ENCODE measurements around the gene SEC14L2. TPM values are rescaled to one million over a fixed set of nuclear protein-coding genes. Genes with fewer than 3 reads are reported as not detected.

Gene SEC14L2
- total RNA-seq, 1 donor from 2014 or later, result 14.5 TPM

- Histone ChIP-seq H3K9ac (ENCODE audit: low read length) (no peak overlapping the region), H3K4me1 (ENCODE audit: insufficient read depth, low read length) (no peaks in the 10 kb centered on the region), H3K27ac (ENCODE audit: low read depth, low read length) (no peak overlapping the region), H3K9me3 (ENCODE audit: insufficient read depth, low read depth, low read length) (no peaks in the 10 kb centered on the region), H3K79me2 (ENCODE audit: insufficient read depth, low read length) (peaks cover 71% of the 10 kb centered on the region), H2AFZ (ENCODE audit: low read depth, low read length) (no peak overlapping the region), H3K27me3 (ENCODE audit: insufficient read depth, low read length) (no peaks in the 10 kb centered on the region), H3K4me2 (ENCODE audit: low read length) (no peak overlapping the region), H3K4me3 (ENCODE audit: insufficient read depth, low read depth, low read length) (no peak overlapping the region), H3K36me3 (ENCODE audit: insufficient read depth, low read length) (peaks cover 64% of the 10 kb centered on the region), H4K20me1 (ENCODE audit: insufficient read depth, low read length) (peaks cover 89% of the 10 kb centered on the region)
- FAIRE-seq (no peak), DNase-seq (ENCODE audit: low read depth) (no peak)
- peaks cover 29% of the 10 kb centered on the region for H3K36me3 Mint-ChIP-seq (ENCODE audit: low read depth, unreplicated experiment)
- peaks cover 5% of the 10 kb centered on the region for H3K4me1 Mint-ChIP-seq (ENCODE audit: low read depth, unreplicated experiment)
- no peak overlapping the region for H3K4me3 Mint-ChIP-seq (ENCODE audit: unreplicated experiment)
- TF ChIP-seq CTCF (IDR thresholded peaks at IDR 0.05; ENCODE audit: insufficient read depth, low read depth, low read length) (no peak), EZH2 (IDR thresholded peaks at IDR 0.05; ENCODE audit: insufficient read depth, low read length) (no peak)
- no peaks in the 10 kb centered on the region for H3K9me3 Mint-ChIP-seq (ENCODE audit: unreplicated experiment)
- no peak overlapping the region for H3K27ac Mint-ChIP-seq (ENCODE audit: unreplicated experiment)
- H3K27me3 Mint-ChIP-seq (ENCODE audit: low read depth, unreplicated experiment), result no peaks in the 10 kb centered on the region
These were observed 48.4 kb upstream of the SEC14L2 start for GRCh38 chr22:30348404-30348803.

- DNase-seq (ENCODE audit: low read depth) (no peak), FAIRE-seq (no peak)
- H3K27me3 ChIP-seq (ENCODE audit: insufficient read depth, low read length), result no peaks in the 10 kb centered on the region
- H2AFZ ChIP-seq (ENCODE audit: low read depth, low read length), result no peak overlapping the region
- H3K4me3 ChIP-seq (ENCODE audit: insufficient read depth, low read depth, low read length), result no peak overlapping the region
- H4K20me1 ChIP-seq (ENCODE audit: insufficient read depth, low read length), result peaks cover 89% of the 10 kb centered on the region
- H3K9ac ChIP-seq (ENCODE audit: low read length), result no peak overlapping the region
- no peaks in the 10 kb centered on the region for H3K9me3 ChIP-seq (ENCODE audit: insufficient read depth, low read depth, low read length)
- no peak overlapping the region for H3K27ac Mint-ChIP-seq (ENCODE audit: unreplicated experiment)
- H3K36me3 ChIP-seq (ENCODE audit: insufficient read depth, low read length), result peaks cover 60% of the 10 kb centered on the region
- H3K27ac ChIP-seq (ENCODE audit: low read depth, low read length), result no peak overlapping the region
- peaks cover 29% of the 10 kb centered on the region for H3K36me3 Mint-ChIP-seq (ENCODE audit: low read depth, unreplicated experiment)
- H3K4me2 ChIP-seq (ENCODE audit: low read length), result no peak overlapping the region
- H3K4me3 Mint-ChIP-seq (ENCODE audit: unreplicated experiment), result no peak overlapping the region
- no peaks in the 10 kb centered on the region for H3K9me3 Mint-ChIP-seq (ENCODE audit: unreplicated experiment)
- H3K4me1 ChIP-seq (ENCODE audit: insufficient read depth, low read length), result no peaks in the 10 kb centered on the region
- no peaks in the 10 kb centered on the region for H3K27me3 Mint-ChIP-seq (ENCODE audit: low read depth, unreplicated experiment)
- peaks cover 75% of the 10 kb centered on the region for H3K79me2 ChIP-seq (ENCODE audit: insufficient read depth, low read length)
- H3K4me1 Mint-ChIP-seq (ENCODE audit: low read depth, unreplicated experiment), result peaks cover 7% of the 10 kb centered on the region
- TF ChIP-seq EZH2 (IDR thresholded peaks at IDR 0.05; ENCODE audit: insufficient read depth, low read length) (no peak), CTCF (IDR thresholded peaks at IDR 0.05; ENCODE audit: insufficient read depth, low read depth, low read length) (no peak)
These were observed 48.0 kb upstream of the SEC14L2 start for GRCh38 chr22:30348809-30349208.

- Histone ChIP-seq H3K4me2 (ENCODE audit: low read length) (no peak overlapping the region), H2AFZ (ENCODE audit: low read depth, low read length) (no peak overlapping the region), H3K4me3 (ENCODE audit: insufficient read depth, low read depth, low read length) (no peak overlapping the region), H4K20me1 (ENCODE audit: insufficient read depth, low read length) (peaks cover 93% of the 10 kb centered on the region), H3K79me2 (ENCODE audit: insufficient read depth, low read length) (peaks cover 94% of the 10 kb centered on the region), H3K27me3 (ENCODE audit: insufficient read depth, low read length) (no peaks in the 10 kb centered on the region), H3K36me3 (ENCODE audit: insufficient read depth, low read length) (peaks cover 36% of the 10 kb centered on the region), H3K9me3 (ENCODE audit: insufficient read depth, low read depth, low read length) (no peaks in the 10 kb centered on the region), H3K27ac (ENCODE audit: low read depth, low read length) (no peak overlapping the region), H3K4me1 (ENCODE audit: insufficient read depth, low read length) (peaks cover 20% of the 10 kb centered on the region), H3K9ac (ENCODE audit: low read length) (no peak overlapping the region)
- no peak overlapping the region for H3K27ac Mint-ChIP-seq (ENCODE audit: unreplicated experiment)
- FAIRE-seq (no peak), DNase-seq (ENCODE audit: low read depth) (no peak)
- no peak overlapping the region for H3K4me3 Mint-ChIP-seq (ENCODE audit: unreplicated experiment)
- TF ChIP-seq CTCF (IDR thresholded peaks at IDR 0.05; ENCODE audit: insufficient read depth, low read depth, low read length) (no peak), EZH2 (IDR thresholded peaks at IDR 0.05; ENCODE audit: insufficient read depth, low read length) (no peak)
- H3K27me3 Mint-ChIP-seq (ENCODE audit: low read depth, unreplicated experiment), result no peaks in the 10 kb centered on the region
- peaks cover 19% of the 10 kb centered on the region for H3K36me3 Mint-ChIP-seq (ENCODE audit: low read depth, unreplicated experiment)
- peaks cover 23% of the 10 kb centered on the region for H3K4me1 Mint-ChIP-seq (ENCODE audit: low read depth, unreplicated experiment)
- H3K9me3 Mint-ChIP-seq (ENCODE audit: unreplicated experiment), result no peaks in the 10 kb centered on the region
These were observed 45.6 kb upstream of the SEC14L2 start for GRCh38 chr22:30351226-30351625.

All from astrocyte (in vitro differentiated cells and primary cell).